ENCODE measurements around the gene DDIT3. TPM values are rescaled to one million over a fixed set of nuclear protein-coding genes. Genes with fewer than 3 reads are reported as not detected.

DDIT3 gene
- total and polyA plus RNA-seq, 2 donors (not counting 1 experiment from before 2014, with no cell fraction given): 35.6 to 159 TPM

DNA sequence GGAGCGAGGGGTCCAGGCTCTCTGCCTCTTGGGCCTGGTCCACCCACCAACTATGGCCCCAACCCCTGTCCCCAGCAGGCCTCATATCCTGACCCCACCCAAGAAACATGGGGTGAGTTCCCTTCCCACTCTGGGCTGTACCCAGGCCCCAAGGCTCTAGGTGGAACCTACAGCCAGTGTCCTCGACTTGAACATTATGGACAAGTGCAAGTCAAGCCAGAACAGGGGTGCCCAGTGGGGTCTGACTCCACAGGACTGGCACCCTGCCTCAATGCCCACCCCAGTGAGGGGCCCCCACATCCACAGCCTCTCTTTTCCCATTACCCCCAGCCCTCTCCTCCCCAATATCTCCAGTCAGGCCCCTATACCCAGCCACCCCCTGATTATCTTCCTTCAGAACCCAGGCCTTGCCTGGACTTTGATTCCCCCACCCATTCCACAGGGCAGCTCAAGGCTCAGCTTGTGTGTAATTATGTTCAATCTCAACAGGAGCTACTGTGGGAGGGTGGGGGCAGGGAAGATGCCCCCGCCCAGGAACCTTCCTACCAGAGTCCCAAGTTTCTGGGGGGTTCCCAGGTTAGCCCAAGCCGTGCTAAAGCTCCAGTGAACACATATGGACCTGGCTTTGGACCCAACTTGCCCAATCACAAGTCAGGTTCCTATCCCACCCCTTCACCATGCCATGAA, 49.2 kb downstream of the DDIT3 start:
- H3K79me2 ChIP-seq (ENCODE audit: control insufficient read depth, insufficient read depth, low read length): peaks cover 33% of the 10 kb centered on the region
- peaks cover 23% of the 10 kb centered on the region for H4K20me1 ChIP-seq (ENCODE audit: control insufficient read depth, insufficient read depth, low read length, poor library complexity, severe bottlenecking)
- H3K27me3 Mint-ChIP-seq: no peaks in the 10 kb centered on the region
- ChIA-PET CTCF (interaction anchor here (10.4 kb wide), 1 partner anchor 10 kb away, joined by 166 read pairs; the partner anchor contains the start of gene GLI1), POLR2A (no interaction called here)
- ATAC-seq (ENCODE audit: low read depth): no peak
- no peak overlapping the region for H3K4me2 ChIP-seq (replicated peaks; ENCODE audit: low read depth, low read length, poor library complexity, severe bottlenecking)
- H3K27ac ChIP-seq (ENCODE audit: low read length in 2 of 2): peak overlapping the region in 1 of 2 donors; percentile 52
- no peak overlapping the region for H3K4me3 ChIP-seq (ENCODE audit: control extremely low read depth in 1 of 5, extremely low read depth in 1 of 5, insufficient read depth in 1 of 5, low read depth in 2 of 5, low read length in 4 of 5)
- H3K4me3 Mint-ChIP-seq: no peak overlapping the region
- intact Hi-C loops (cut with micrococcal nuclease): no loop called here
- H3K36me3 ChIP-seq (replicated peaks in 1 of 2; ENCODE audit: control extremely low read depth in 1 of 2, control insufficient read depth in 1 of 2, extremely low read depth in 1 of 2, insufficient read depth in 2 of 2, low read length in 1 of 2): peaks cover 2 to 65% of the 10 kb centered on the region in 2 experiments
- peaks cover 25 to 33% of the 10 kb centered on the region in 2 donors for H3K4me1 ChIP-seq (ENCODE audit: control insufficient read depth in 2 of 2, insufficient read depth in 2 of 2, low read length in 2 of 2)
- DNase-seq: no peak
- peak overlapping the region; percentile 46 for H3K27ac Mint-ChIP-seq
- H2AFZ ChIP-seq (ENCODE audit: insufficient read depth, low read depth, low read length, poor library complexity, severe bottlenecking): no peak overlapping the region
- H3K9me3 Mint-ChIP-seq (ENCODE audit: insufficient read depth): no peaks in the 10 kb centered on the region
- H3K4me1 Mint-ChIP-seq: peaks cover 32% of the 10 kb centered on the region
- H3K9ac ChIP-seq (ENCODE audit: low read length): no peak overlapping the region
- WGBS (ENCODE audit: insufficient coverage): 100% methylated on average over 2 of the region's 4 CpGs
- no peaks in the 10 kb centered on the region for H3K27me3 ChIP-seq (replicated peaks in 1 of 4; ENCODE audit: control extremely low read depth in 1 of 4, control insufficient read depth in 3 of 4, insufficient read depth in 4 of 4, low read length in 3 of 4)
- H3K9me3 ChIP-seq (ENCODE audit: control extremely low read depth in 1 of 3, control insufficient read depth in 2 of 3, insufficient read depth in 1 of 3, low read length in 2 of 3): no peaks in the 10 kb centered on the region
- TF ChIP-seq, protein P1, sequence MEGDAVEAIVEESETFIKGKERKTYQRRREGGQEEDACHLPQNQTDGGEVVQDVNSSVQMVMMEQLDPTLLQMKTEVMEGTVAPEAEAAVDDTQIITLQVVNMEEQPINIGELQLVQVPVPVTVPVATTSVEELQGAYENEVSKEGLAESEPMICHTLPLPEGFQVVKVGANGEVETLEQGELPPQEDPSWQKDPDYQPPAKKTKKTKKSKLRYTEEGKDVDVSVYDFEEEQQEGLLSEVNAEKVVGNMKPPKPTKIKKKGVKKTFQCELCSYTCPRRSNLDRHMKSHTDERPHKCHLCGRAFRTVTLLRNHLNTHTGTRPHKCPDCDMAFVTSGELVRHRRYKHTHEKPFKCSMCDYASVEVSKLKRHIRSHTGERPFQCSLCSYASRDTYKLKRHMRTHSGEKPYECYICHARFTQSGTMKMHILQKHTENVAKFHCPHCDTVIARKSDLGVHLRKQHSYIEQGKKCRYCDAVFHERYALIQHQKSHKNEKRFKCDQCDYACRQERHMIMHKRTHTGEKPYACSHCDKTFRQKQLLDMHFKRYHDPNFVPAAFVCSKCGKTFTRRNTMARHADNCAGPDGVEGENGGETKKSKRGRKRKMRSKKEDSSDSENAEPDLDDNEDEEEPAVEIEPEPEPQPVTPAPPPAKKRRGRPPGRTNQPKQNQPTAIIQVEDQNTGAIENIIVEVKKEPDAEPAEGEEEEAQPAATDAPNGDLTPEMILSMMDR (IDR thresholded peaks at IDR 0.05): no peak

DNA sequence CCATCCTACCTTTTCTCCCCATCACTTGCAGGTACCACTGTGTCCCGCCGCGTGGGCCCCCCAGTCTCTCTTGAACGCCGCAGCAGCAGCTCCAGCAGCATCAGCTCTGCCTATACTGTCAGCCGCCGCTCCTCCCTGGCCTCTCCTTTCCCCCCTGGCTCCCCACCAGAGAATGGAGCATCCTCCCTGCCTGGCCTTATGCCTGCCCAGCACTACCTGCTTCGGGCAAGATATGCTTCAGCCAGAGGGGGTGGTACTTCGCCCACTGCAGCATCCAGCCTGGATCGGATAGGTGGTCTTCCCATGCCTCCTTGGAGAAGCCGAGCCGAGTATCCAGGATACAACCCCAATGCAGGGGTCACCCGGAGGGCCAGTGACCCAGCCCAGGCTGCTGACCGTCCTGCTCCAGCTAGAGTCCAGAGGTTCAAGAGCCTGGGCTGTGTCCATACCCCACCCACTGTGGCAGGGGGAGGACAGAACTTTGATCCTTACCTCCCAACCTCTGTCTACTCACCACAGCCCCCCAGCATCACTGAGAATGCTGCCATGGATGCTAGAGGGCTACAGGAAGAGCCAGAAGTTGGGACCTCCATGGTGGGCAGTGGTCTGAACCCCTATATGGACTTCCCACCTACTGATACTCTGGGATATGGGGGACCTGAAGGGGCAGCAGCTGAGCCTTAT, 49.9 kb downstream of the DDIT3 start:
- TF ChIP-seq, protein P1 (IDR thresholded peaks at IDR 0.05): no peak
- no peak for TF ChIP-seq EZH2 (IDR thresholded peaks at IDR 0.05; ENCODE audit: borderline replicate concordance, insufficient read depth, low read depth, low read length, poor library complexity, severe bottlenecking)
- 99% methylated on average over 14 of the region's 14 CpGs for WGBS (ENCODE audit: insufficient coverage)
- no peak overlapping the region for H3K4me3 Mint-ChIP-seq
- H3K4me1 Mint-ChIP-seq: peaks cover 27% of the 10 kb centered on the region
- Histone ChIP-seq H2AFZ (ENCODE audit: insufficient read depth, low read depth, low read length, poor library complexity, severe bottlenecking) (no peak overlapping the region), H3K4me1 (ENCODE audit: control insufficient read depth in 2 of 2, insufficient read depth in 2 of 2, low read length in 2 of 2) (peaks cover 18 to 26% of the 10 kb centered on the region in 2 donors), H3K4me2 (replicated peaks; ENCODE audit: low read depth, low read length, poor library complexity, severe bottlenecking) (no peak overlapping the region), H3K9me3 (ENCODE audit: control extremely low read depth in 1 of 3, control insufficient read depth in 2 of 3, insufficient read depth in 1 of 3, low read length in 2 of 3) (no peaks in the 10 kb centered on the region), H3K27me3 (replicated peaks in 1 of 4; ENCODE audit: control extremely low read depth in 1 of 4, control insufficient read depth in 3 of 4, insufficient read depth in 4 of 4, low read length in 3 of 4) (no peaks in the 10 kb centered on the region), H3K9ac (ENCODE audit: low read length) (no peak overlapping the region), H3K4me3 (ENCODE audit: control extremely low read depth in 1 of 5, extremely low read depth in 1 of 5, insufficient read depth in 1 of 5, low read depth in 2 of 5, low read length in 4 of 5) (no peak overlapping the region), H3K27ac (ENCODE audit: low read length in 2 of 2) (peak overlapping the region in 1 of 2 donors; percentile 52), H3K79me2 (ENCODE audit: control insufficient read depth, insufficient read depth, low read length) (peaks cover 26% of the 10 kb centered on the region), H4K20me1 (ENCODE audit: control insufficient read depth, insufficient read depth, low read length, poor library complexity, severe bottlenecking) (peaks cover 23% of the 10 kb centered on the region), H3K36me3 (replicated peaks in 1 of 2; ENCODE audit: control extremely low read depth in 1 of 2, control insufficient read depth in 1 of 2, extremely low read depth in 1 of 2, insufficient read depth in 2 of 2, low read length in 1 of 2) (peaks cover 2 to 65% of the 10 kb centered on the region in 2 experiments)
- H3K9me3 Mint-ChIP-seq (ENCODE audit: insufficient read depth): no peaks in the 10 kb centered on the region
- ChIA-PET POLR2A (interaction anchor here (0.7 kb wide), 1 partner anchor 56 kb away, joined by 3 read pairs; no protein-coding TSS in a partner anchor), CTCF (no interaction called here)
- DNase-seq: no peak
- no peak for ATAC-seq (ENCODE audit: low read depth)
- intact Hi-C loops (cut with micrococcal nuclease): no loop called here
- H3K27ac Mint-ChIP-seq: peak overlapping the region; percentile 46
- no peaks in the 10 kb centered on the region for H3K27me3 Mint-ChIP-seq

Data from B cell (primary cell).